HepG2 (cell line): ENCODE data around the gene CST3.

Source experiments
- BRCA1 ChIP-seq: sonication (generic); formaldehyde crosslinking; IDR thresholded peaks from 2 replicates; pipeline ENCODE4 v1.4.0; 2020; ENCODE audit warnings: missing genetic modification reagents
- CTCF ChIP-seq: sonication (generic); formaldehyde crosslinking; IDR thresholded peaks from 2 replicates; pipeline ENCODE4 v1.5.0; 2020; ENCODE audit warnings: mild to moderate bottlenecking, missing genetic modification reagents, moderate library complexity
- EEA1 ChIP-seq: sonication (generic); formaldehyde crosslinking; IDR thresholded peaks from 2 replicates; pipeline ENCODE4 v1.5.1; 2020; ENCODE audit warnings: mild to moderate bottlenecking, missing genetic modification reagents, borderline replicate concordance
- EZH2 ChIP-seq: conservative IDR thresholded peaks from 2 replicates; pipeline ENCODE4 v1.6.1; 2012; ENCODE audit warnings: mild to moderate bottlenecking, low read depth, low read length, moderate library complexity
- GABPA ChIP-seq, 2 experiments: IDR thresholded peaks; 2 replicates each; pipeline ENCODE4 v1.6.1; 2011 to 2016; ENCODE audit warnings: low read depth in 2 of 2, low read length in 1 of 2, missing biosample characterization in 1 of 2, missing genetic modification characterization in 1 of 2
- POLR2AphosphoS5 ChIP-seq: IDR thresholded peaks from 2 replicates; pipeline ENCODE4 v1.6.1; 2012; ENCODE audit warnings: low read depth, low read length
- RBAK ChIP-seq: sonication (generic); formaldehyde crosslinking; IDR thresholded peaks from 2 replicates; pipeline ENCODE4 v1.5.1; 2020; ENCODE audit warnings: mild to moderate bottlenecking, missing genetic modification reagents
- ZHX1 ChIP-seq: sonication (generic); formaldehyde crosslinking; IDR thresholded peaks from 2 replicates; pipeline ENCODE4 v1.8.1; 2022; ENCODE audit warnings: low read depth, mild to moderate bottlenecking, missing genetic modification reagents
- ZMYM3 ChIP-seq: sonication (generic); formaldehyde crosslinking; IDR thresholded peaks from 2 replicates; pipeline ENCODE4 v1.5.1; 2020; ENCODE audit warnings: mild to moderate bottlenecking, missing genetic modification reagents

- TF ChIP-seq CTCF (CRISPR knock-in tag) (no peak), EZH2 (no peak), POLR2AphosphoS5 (no peak), BRCA1 (CRISPR knock-in tag) (no peak), GABPA (IDR thresholded peaks at IDR 0.05; ENCODE audit: low read depth, low read length) (no peak), GABPA (CRISPR knock-in tag; IDR thresholded peaks at IDR 0.05; ENCODE audit: low read depth) (no peak), RBAK (CRISPR knock-in tag) (no peak), ZHX1 (CRISPR knock-in tag) (no peak), EEA1 (CRISPR knock-in tag) (no peak), ZMYM3 (CRISPR knock-in tag) (no peak)
These were observed 14.6 kb upstream of the CST3 start for GRCh38 chr20:23652371-23652770.
